ENCODE measurements around the gene RHOB. TPM values are rescaled to one million over a fixed set of nuclear protein-coding genes. Genes with fewer than 3 reads are reported as not detected.

The RHOB gene
- total RNA-seq, 2 experiments from 2014 or later, result 14.2 to 15.4 TPM

GRCh38 chr2:20487392-20488174 is 40.7 kb downstream of the RHOB start:
- H3K9me3 Mint-ChIP-seq, result no peaks in the 10 kb centered on the region
- DNase-seq, result no peak
- H3K4me3 Mint-ChIP-seq, result no peak overlapping the region
- intact Hi-C loops (cut with micrococcal nuclease), result no loop called here
- ChIA-PET POLR2A (no interaction called here), CTCF (no interaction called here)
- TF ChIP-seq CTCF (IDR thresholded peaks at IDR 0.05), result no peak
- no peak overlapping the region for H3K27ac Mint-ChIP-seq
- no peaks in the 10 kb centered on the region for H3K4me1 Mint-ChIP-seq (ENCODE audit: low read depth)
- peaks cover 1% of the 10 kb centered on the region for H3K27me3 Mint-ChIP-seq
- H3K36me3 Mint-ChIP-seq (ENCODE audit: low read depth), result no peaks in the 10 kb centered on the region
- no peak for ATAC-seq

- CTCF ChIA-PET, result no interaction called here
Observed at GRCh38 chr2:20488201-20488641, 41.3 kb downstream of the RHOB start.

GRCh38 chr2:20488782-20489181 is 41.9 kb downstream of the RHOB start:
- Mint-ChIP-seq H3K4me3 (no peak overlapping the region), H3K4me1 (ENCODE audit: low read depth) (no peaks in the 10 kb centered on the region), H3K27me3 (no peaks in the 10 kb centered on the region), H3K36me3 (ENCODE audit: low read depth) (no peaks in the 10 kb centered on the region), H3K27ac (no peak overlapping the region), H3K9me3 (no peaks in the 10 kb centered on the region)
- no peak for ATAC-seq
- TF ChIP-seq CTCF (IDR thresholded peaks at IDR 0.05), result no peak
- intact Hi-C loops (cut with micrococcal nuclease), result no loop called here
- no peak for DNase-seq
- CTCF ChIA-PET, result no interaction called here
- POLR2A ChIA-PET, result no interaction called here

More at GRCh38 chr2:20488201-20488641, 41.3 kb downstream of the RHOB start:
- POLR2A ChIA-PET, result no interaction called here
- no peaks in the 10 kb centered on the region for H3K9me3 Mint-ChIP-seq
- H3K4me3 Mint-ChIP-seq, result no peak overlapping the region
- TF ChIP-seq CTCF (IDR thresholded peaks at IDR 0.05), result no peak
- intact Hi-C loops (cut with micrococcal nuclease), result no loop called here
- H3K27me3 Mint-ChIP-seq, result peaks cover under 1% of the 10 kb centered on the region
- H3K4me1 Mint-ChIP-seq (ENCODE audit: low read depth), result no peaks in the 10 kb centered on the region
- no peak for ATAC-seq
- no peak overlapping the region for H3K27ac Mint-ChIP-seq
- DNase-seq, result no peak
- H3K36me3 Mint-ChIP-seq (ENCODE audit: low read depth), result no peaks in the 10 kb centered on the region

- ATAC-seq, result no peak
Observed at GRCh38 chr2:20490300-20491181, 43.7 kb downstream of the RHOB start.

More at GRCh38 chr2:20490300-20491181, 43.7 kb downstream of the RHOB start:
- Mint-ChIP-seq H3K27me3 (no peaks in the 10 kb centered on the region), H3K27ac (no peak overlapping the region), H3K4me3 (no peak overlapping the region), H3K36me3 (ENCODE audit: low read depth) (no peaks in the 10 kb centered on the region), H3K9me3 (no peaks in the 10 kb centered on the region), H3K4me1 (ENCODE audit: low read depth) (no peaks in the 10 kb centered on the region)
- intact Hi-C loops (cut with micrococcal nuclease), result no loop called here
- POLR2A ChIA-PET, result no interaction called here
- TF ChIP-seq CTCF (IDR thresholded peaks at IDR 0.05), result no peak
- CTCF ChIA-PET, result no interaction called here
- no peak for DNase-seq

Data from activated CD8-positive, alpha-beta T cell treated with anti-CD3 and anti-CD28 coated beads for 36 hours (primary cell).